GM11168 (cell line): ENCODE measurements around the gene FAM114A1.

Source experiments
- in situ Hi-C: fragments of 300-500 bp; cut with MboI; formaldehyde crosslinking; loops from one replicate; pipeline ENCODE4 v1.12.0; 2022; ENCODE audit warnings: low sequenced_read_pairs; ENCODE audit not compliant: unreplicated experiment

Gene FAM114A1

GRCh38 chr4:38857354-38858096 is 10.1 kb upstream of the FAM114A1 start:
- in situ Hi-C loops = loop anchor here (5.0 to 10.0 kb wide), 2 partner anchors 53 to 100 kb away; partner anchors contain the start of gene TLR1

- in situ Hi-C loops = loop anchor here (5.0 to 10.0 kb wide), 2 partner anchors 53 to 101 kb away; partner anchors contain the start of gene TLR1
Observed at GRCh38 chr4:38858097-38858420, 9.5 kb upstream of the FAM114A1 start.

GRCh38 chr4:38859501-38859900 is 8.1 kb upstream of the FAM114A1 start:
- in situ Hi-C loops = loop anchor here (5.0 to 10.0 kb wide), 2 partner anchors 55 to 102 kb away; partner anchors contain the start of gene TLR1

GRCh38 chr4:38860788-38861424 is 6.7 kb upstream of the FAM114A1 start:
- in situ Hi-C loops = no loop called here

GRCh38 chr4:38861791-38862190 is 5.8 kb upstream of the FAM114A1 start:
- in situ Hi-C loops = no loop called here

- in situ Hi-C loops = no loop called here
Observed at GRCh38 chr4:38865445-38865844, 2.2 kb upstream of the FAM114A1 start.

GRCh38 chr4:38866973-38867477 is 581 bp upstream of the FAM114A1 start:
- in situ Hi-C loops = no loop called here

- in situ Hi-C loops = no loop called here
Observed at GRCh38 chr4:38868059-38868960, 704 bp downstream of the FAM114A1 start.

- in situ Hi-C loops = no loop called here
Observed at GRCh38 chr4:38869511-38869910, 1.9 kb downstream of the FAM114A1 start.

- in situ Hi-C loops = no loop called here
Observed at GRCh38 chr4:38870098-38870808, 2.6 kb downstream of the FAM114A1 start.

- in situ Hi-C loops = no loop called here
Observed at GRCh38 chr4:38871593-38871992, 4.0 kb downstream of the FAM114A1 start.

- in situ Hi-C loops = no loop called here
Observed at GRCh38 chr4:38872620-38873019, 5.0 kb downstream of the FAM114A1 start.

- in situ Hi-C loops = no loop called here
Observed at GRCh38 chr4:38873290-38873944, 5.8 kb downstream of the FAM114A1 start.

- in situ Hi-C loops = no loop called here
Observed at GRCh38 chr4:38876636-38877035, 9.0 kb downstream of the FAM114A1 start.

GRCh38 chr4:38884254-38884653 is 16.6 kb downstream of the FAM114A1 start:
- in situ Hi-C loops = no loop called here

GRCh38 chr4:38889143-38889542 is 21.5 kb downstream of the FAM114A1 start:
- in situ Hi-C loops = no loop called here

GRCh38 chr4:38891051-38891983 is 23.7 kb downstream of the FAM114A1 start:
- in situ Hi-C loops = no loop called here

- in situ Hi-C loops = no loop called here
Observed at GRCh38 chr4:38894322-38894982, 26.8 kb downstream of the FAM114A1 start.
